GM12878 (cell line): ENCODE results near the gene APOBEC3C.

Source experiments
- BRCA1 ChIP-seq: IDR thresholded peaks from 2 replicates; pipeline ENCODE4 v1.6.1; 2011; ENCODE audit warnings: low read depth, low read length, improper control_type of control experiment
- CTCF ChIP-seq, 3 experiments: IDR thresholded peaks in 2 of 3; conservative IDR thresholded peaks in 1 of 3; 2 replicates each; pipeline ENCODE4 v1.5.1; 2011; ENCODE audit warnings: low read depth in 3 of 3, low read length in 3 of 3, mild to moderate bottlenecking in 3 of 3, control low read depth in 2 of 3, moderate library complexity in 2 of 3, inconsistent platforms in 1 of 3, mixed read lengths in 1 of 3; ENCODE audit not compliant: control insufficient read depth in 2 of 3, insufficient read depth in 1 of 3; ENCODE audit errors: extremely low read depth in 1 of 3
- ETV6 ChIP-seq, 2 experiments: fragments of 450-650 bp in 1 of 2; IDR thresholded peaks in 1 of 2; conservative IDR thresholded peaks in 1 of 2; 2 replicates each; pipeline ENCODE4 v1.6.1; 2014; ENCODE audit warnings: antibody characterized with exemption in 1 of 2, borderline replicate concordance in 1 of 2, low read depth in 1 of 2, mild to moderate bottlenecking in 1 of 2, moderate library complexity in 1 of 2
- POLR2A ChIP-seq: IDR thresholded peaks from 2 replicates; pipeline ENCODE4 v1.6.1; 2011; ENCODE audit warnings: low read depth, mild to moderate bottlenecking, low read length
- POLR2AphosphoS5 ChIP-seq: IDR thresholded peaks from 2 replicates; pipeline ENCODE4 v1.6.1; 2011; ENCODE audit warnings: mild to moderate bottlenecking, low read length, inconsistent platforms
- SIX5 ChIP-seq: IDR thresholded peaks from 2 replicates; pipeline ENCODE4 v1.6.1; 2011; ENCODE audit warnings: mild to moderate bottlenecking, low read depth, low read length, moderate library complexity; ENCODE audit not compliant: severe bottlenecking
- ZSCAN29 ChIP-seq: fragments of 450-650 bp; IDR thresholded peaks from 2 replicates; pipeline ENCODE4 v1.6.1; 2017; ENCODE audit warnings: mild to moderate bottlenecking, moderate library complexity
- TF ChIP-seq, protein P1 (sequence below): fragments of 450-650 bp; IDR thresholded peaks from 2 replicates; pipeline ENCODE4 v1.6.1; 2016; ENCODE audit warnings: mild to moderate bottlenecking

GRCh38 chr22:39010946-39011345 is 3.1 kb upstream of the APOBEC3C start:
- TF ChIP-seq SIX5: no peak
- no peak for TF ChIP-seq POLR2AphosphoS5
- TF ChIP-seq ZSCAN29: no peak
- TF ChIP-seq CTCF (IDR thresholded peaks at IDR 0.05 in 2 of 3, conservative IDR thresholded peaks at IDR 0.05 in 1 of 3; ENCODE audit: control insufficient read depth in 2 of 3, extremely low read depth in 1 of 3, insufficient read depth in 1 of 3, low read depth in 3 of 3, low read length in 3 of 3): no peak
- TF ChIP-seq ETV6 (conservative IDR thresholded peaks at IDR 0.05 in 1 of 2, IDR thresholded peaks at IDR 0.05 in 1 of 2; ENCODE audit: borderline replicate concordance in 1 of 2, low read depth in 1 of 2): no peak
- TF ChIP-seq, protein P1, sequence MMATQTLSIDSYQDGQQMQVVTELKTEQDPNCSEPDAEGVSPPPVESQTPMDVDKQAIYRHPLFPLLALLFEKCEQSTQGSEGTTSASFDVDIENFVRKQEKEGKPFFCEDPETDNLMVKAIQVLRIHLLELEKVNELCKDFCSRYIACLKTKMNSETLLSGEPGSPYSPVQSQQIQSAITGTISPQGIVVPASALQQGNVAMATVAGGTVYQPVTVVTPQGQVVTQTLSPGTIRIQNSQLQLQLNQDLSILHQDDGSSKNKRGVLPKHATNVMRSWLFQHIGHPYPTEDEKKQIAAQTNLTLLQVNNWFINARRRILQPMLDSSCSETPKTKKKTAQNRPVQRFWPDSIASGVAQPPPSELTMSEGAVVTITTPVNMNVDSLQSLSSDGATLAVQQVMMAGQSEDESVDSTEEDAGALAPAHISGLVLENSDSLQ: no peak
- no peak for TF ChIP-seq BRCA1
- no peak for TF ChIP-seq POLR2A
